Stimulated activated CD4-positive, alpha-beta T cell treated with anti-CD3 and anti-CD28 coated beads, TNF-alpha, amount 100 ng/mL, for 1 hour (primary cell): ENCODE measurements around the gene PEDS1.
"Not testable (repeated sequence)": the region's sequence is repeated elsewhere in the genome, so short reads cannot be mapped to it uniquely, and the experiment has no call there.

Experiments used
- DNase-seq, 3 donors: peaks; one replicate each; pipeline ENCODE4 v3.0.0-alpha.2; 2020; ENCODE audit warnings: low read depth in 3 of 3, low spot score in 1 of 3

The PEDS1 gene

DNA sequence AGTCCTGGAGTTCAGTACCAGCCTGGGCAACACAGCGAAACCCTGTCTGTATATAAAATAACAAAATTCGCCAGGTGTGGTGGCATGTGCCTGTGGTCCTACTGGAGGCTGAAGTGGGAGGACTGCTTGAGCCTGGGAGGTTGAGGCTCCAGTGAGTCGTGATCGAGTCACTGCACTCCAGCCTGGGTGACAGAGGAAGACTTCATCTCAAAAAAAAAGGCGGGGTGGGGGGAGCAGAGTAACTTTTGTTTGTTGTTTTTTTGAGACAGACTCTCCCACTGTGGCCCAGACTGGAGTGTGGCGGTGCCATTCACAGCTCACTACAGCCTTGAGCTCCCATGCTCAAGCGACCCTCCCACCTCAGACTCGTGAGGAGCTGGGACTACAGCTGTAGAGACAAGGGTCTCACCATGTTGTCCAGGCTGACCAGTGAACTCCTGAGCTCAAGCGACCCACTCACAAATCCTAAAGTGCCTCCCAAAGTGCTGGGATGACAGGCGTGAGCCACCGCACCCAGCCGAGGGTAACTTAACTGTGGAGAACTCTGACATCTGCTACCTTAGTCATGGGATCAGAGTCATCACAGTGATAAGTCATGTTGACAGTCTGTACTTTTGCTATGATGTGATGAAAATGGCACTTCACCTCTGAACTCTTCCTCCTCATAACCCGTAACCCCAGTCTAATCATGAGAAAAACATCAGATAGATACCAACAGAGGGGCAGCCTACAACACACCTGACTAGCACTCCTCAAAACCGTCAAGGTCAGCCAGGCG is 16.5 kb downstream of the PEDS1 start:
- no peak for DNase-seq

- not testable (repeated sequence) for DNase-seq
Observed at GRCh38 chr20:50135157-50135556, 18.4 kb downstream of the PEDS1 start.

GRCh38 chr20:50133474-50134217 is 19.9 kb downstream of the PEDS1 start:
- no peak for DNase-seq

DNA sequence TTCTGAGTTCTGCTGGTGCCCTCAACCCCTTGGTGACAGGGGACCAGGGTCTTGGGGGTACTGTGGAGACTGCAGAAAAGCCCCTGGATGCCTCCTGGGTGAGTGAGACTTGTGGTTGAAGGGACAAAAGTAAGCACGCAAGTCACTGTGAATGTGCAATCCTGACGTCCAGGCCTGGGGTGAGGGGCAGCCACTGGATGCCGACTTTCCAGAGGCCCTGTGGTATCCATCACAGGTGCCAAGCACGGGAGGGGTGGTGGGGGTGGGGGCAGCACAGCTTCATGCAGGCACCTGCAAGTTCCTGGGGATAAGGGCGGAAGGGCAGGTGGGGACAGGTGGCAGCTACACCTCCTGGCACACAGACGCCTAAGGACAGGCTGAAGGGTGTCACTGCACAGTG is 20.5 kb downstream of the PEDS1 start:
- no peak for DNase-seq

GRCh38 chr20:50130995-50131394 is 22.5 kb downstream of the PEDS1 start:
- no peak for DNase-seq

- no peak for DNase-seq
Observed at GRCh38 chr20:50130356-50130723, 23.2 kb downstream of the PEDS1 start.

GRCh38 chr20:50129662-50130355 is 23.7 kb downstream of the PEDS1 start:
- DNase-seq: no peak

GRCh38 chr20:50128520-50128905 is 25.0 kb downstream of the PEDS1 start:
- DNase-seq: no peak

- DNase-seq: no peak
Observed at GRCh38 chr20:50127587-50128519, 25.7 kb downstream of the PEDS1 start.

GRCh38 chr20:50126662-50127061 is 26.9 kb downstream of the PEDS1 start:
- DNase-seq: no peak

GRCh38 chr20:50125279-50125678 is 28.2 kb downstream of the PEDS1 start:
- no peak for DNase-seq

DNA sequence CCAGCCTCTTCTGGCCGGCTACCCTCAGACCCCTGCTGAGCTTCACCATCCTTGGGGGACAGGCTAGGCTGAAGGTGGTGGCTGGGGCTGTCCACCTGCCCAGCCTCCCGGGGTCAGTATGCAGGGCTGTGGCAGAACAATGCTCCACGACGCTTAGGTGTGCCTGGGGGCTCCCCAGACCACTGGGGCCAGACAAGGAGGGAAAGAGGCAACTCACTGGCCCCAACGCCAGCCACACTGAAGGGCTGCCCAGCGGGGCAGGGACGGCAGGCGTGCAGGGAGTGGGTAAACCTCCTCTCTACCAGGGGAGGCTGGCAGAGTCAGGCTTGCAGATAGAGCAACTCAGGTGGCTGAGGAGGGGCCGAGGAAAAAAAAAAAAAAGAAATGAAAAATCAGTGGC is 29.0 kb downstream of the PEDS1 start:
- no peak for DNase-seq

- no peak for DNase-seq
Observed at GRCh38 chr20:50123418-50123817, 30.1 kb downstream of the PEDS1 start.

DNA sequence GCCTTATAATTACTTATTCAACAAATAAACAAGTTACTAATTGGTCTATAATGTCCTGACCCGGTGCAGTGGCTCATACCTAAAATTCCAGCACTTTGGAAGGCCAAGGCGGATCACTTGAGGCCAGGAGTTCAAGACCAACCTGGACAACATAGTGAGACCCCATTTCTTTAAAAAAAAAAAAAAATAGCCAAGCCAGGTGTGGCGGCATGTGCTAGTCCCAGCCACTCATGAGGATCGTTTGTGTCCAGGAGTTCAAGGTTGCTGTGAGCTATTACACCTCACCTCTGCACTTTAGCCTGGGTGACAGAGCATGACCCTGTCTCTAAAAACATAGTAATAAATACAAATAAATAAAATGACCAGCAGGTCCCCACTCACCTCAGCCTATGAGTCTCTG is 30.8 kb downstream of the PEDS1 start:
- no peak for DNase-seq

GRCh38 chr20:50121858-50122271 is 31.7 kb downstream of the PEDS1 start:
- no peak for DNase-seq

- DNase-seq: peak; percentile 29 to 43 (median 34)
Observed at GRCh38 chr20:50120935-50121693, 32.4 kb downstream of the PEDS1 start.

GRCh38 chr20:50118203-50118602 is 35.3 kb downstream of the PEDS1 start:
- no peak for DNase-seq

DNA sequence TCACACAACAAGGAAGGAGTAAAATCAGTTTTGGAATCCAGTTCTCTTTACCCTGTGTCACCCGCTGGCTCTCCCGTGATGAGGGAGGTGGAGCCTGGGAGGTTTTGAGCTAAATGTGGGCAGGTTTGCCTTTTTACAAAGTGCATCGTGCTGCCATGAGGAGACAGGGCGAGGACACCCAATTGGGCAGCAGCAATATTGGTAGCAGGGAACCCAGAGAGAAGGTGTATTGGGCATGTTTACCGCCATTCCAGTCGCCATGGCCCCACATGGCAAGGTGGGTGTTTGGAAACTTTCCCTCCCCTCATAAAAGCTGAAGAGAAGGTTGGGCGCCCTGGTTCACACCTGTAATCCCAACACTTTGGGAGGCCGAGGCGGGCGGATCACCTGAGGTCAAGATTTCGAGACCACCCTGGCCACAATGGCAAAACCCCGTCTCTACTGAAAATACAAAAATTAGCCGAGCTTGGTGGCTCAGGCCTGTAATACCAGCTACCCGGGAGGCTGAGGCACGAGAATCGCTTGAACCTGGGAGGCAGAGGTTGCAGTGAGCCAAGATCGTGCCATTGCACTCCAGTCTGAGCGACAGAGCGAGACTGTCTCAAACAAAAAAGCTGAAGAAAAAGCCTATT is 37.0 kb downstream of the PEDS1 start:
- DNase-seq: no peak

- peak; percentile 73 to 83 (median 77) for DNase-seq
Observed at GRCh38 chr20:50115591-50116367, 37.7 kb downstream of the PEDS1 start.
